Activated naive CD4-positive, alpha-beta T cell (primary cell): ENCODE measurements around the gene TTLL1.

ENCODE experiments used
- DNase-seq, 4 experiments: peaks; one replicate each; lab custom pipeline; 2025; lab: John Stamatoyannopoulos, UW

Gene TTLL1

DNA sequence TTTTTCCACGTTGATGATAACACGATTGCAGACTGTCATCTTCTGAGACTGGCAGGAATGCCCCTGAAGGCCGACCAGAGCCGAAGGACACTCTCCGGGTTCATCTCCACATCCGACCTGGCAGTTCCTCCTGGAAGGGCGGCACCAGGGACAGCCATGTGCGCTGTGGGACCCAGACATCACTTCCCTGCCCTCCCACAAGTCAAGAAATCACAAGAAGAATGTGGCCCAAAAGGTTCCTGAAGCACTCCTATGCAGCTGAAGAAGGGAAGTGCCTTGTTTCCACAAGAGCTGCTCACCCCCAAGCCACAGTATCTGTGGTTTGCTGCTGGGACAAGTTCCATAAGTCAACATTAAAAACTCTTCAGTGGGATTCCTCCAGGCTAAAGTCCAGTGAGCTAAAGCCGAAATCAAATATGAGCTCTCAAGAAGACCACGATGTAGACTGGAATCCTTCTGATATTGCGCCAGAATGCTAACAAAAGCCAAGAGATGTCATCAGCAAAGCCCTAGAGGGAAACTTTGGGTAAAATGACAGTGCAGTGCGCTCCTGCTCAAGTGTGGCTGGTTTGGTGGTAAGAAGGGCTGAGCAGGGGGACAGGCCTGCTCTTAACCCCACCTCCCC, 95.4 kb downstream of the TTLL1 start:
- DNase-seq, result no peak

DNA sequence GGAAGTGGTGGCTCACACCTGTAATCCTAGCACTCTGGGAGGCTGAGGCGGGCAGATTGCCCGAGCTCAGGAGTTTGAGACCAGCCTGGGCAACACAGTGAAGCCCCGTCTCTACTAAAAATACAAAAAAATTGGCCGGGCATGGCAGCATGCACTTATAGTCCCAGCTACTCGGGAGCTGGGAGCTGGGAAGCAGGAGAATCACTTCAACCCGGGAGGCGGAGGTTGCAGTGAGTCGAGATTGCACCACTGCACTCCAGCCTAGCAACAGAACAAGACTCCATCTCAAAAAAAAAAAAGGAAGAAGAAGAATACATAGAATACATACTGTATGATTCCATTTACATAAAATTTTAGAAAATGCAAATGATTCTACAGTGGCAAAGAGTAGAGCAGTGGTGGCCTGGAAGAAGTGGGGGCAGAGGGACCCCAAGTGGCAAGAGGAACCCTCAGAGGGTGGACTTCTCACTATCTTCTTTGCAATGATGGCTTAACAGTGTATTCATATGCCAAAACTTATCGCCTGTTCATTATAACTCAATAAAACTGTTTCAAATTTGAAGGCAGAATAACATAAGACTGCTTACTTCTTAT, 96.2 kb downstream of the TTLL1 start:
- no peak for DNase-seq

DNA sequence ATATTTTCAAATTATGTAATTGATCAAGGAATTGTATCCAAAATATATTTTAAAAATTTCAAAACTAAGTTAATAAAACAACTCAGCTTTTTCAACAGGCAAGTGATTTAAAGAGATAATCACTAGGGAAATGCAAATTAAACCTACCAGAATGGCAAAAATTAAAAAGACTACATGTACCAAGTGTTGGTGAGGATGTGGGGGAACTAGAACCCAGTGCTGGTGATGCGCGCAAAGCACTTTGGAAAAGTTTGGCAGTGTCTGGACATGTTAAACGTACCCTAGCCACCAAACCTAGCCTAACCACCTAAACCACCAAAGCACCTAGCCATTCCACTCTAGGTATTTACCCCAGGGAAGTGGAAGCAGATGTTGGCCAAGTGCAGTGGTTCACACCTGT, 97.1 kb downstream of the TTLL1 start:
- no peak for DNase-seq

DNA sequence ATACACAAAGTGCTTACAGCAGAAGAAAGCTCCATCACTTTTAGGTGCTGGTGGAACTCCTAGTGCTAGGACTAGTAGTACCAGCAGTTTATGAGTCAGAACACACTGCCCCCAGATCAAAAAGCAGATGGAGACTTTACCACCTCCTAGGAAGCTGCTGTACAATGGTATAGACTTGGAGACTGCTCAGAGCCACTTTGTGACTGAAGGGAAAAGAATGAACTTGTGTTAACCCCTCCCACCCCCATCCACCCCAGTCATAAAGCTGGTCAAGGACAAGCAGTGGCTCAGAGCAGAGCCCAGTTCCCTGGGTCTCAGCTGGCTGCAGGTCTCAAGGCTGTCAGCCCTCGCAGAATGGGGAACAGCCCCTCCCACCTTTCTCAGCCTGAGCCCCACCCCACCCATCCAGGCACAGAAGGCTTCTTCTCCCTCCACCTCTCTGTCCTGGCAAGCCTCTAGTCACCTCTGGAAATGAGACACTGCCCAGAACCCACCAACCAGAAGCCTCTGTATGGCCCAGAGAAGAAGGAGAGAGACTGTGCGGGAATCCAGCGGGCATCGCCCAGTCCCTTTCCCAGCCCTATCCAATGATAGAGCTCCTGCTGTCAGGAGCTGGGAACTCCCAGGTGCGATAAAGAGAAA, 98.1 kb downstream of the TTLL1 start:
- DNase-seq, result no peak

DNA sequence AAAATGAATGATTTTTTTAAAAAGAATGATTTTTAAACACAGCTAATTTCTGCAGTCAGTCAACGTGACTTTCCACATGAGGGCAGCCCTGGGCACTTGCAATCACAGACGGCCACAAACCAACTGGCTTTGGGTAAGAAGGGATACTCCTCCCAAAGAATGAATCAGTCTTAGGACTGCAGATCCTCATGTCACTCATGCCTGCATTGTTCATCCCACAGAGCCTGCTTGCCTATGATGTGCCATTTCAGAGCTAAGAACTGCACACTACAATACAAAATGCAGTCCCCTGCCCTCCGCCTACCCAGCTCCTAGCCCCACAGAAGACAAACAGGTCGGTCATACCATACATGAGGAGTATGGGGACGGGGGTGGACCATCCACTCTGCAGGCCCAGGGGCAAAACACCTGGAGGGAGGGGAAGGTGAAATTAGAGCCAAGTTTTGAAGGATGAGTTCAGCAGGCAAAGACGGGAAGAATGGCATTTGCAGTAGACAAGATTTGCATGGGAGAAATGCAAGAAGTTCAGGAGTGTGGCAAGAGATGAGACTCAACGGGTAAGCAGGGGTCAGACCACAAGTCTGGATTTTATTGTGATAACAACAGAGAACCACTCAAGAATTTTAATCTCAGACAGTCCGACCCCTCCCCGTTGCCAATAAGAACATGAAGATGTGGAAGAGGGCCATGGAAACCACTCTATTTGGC, 98.9 kb downstream of the TTLL1 start:
- no peak for DNase-seq
